GM12892 (cell line): ENCODE results near the gene SLC27A1.
"Not testable (repeated sequence)": the region's sequence is repeated elsewhere in the genome, so short reads cannot be mapped to it uniquely, and the experiment has no call there.

Experiments
- DNase-seq: peaks from one replicate; pipeline ENCODE4 v3.0.0; 2011; ENCODE audit not compliant: insufficient read length
- FAIRE-seq: peaks from 2 replicates; lab custom pipeline; 2011; peaks lifted over from hg19 to GRCh38; lab: Jason Lieb, UNC
- POLR2A ChIP-seq: IDR thresholded peaks from 2 replicates; pipeline ENCODE4 v1.6.1; 2011; ENCODE audit warnings: low read depth, low read length, control low read depth
- POLR2AphosphoS5 ChIP-seq: IDR thresholded peaks from 2 replicates; pipeline ENCODE4 v1.6.1; 2011; ENCODE audit warnings: low read depth, low read length, control low read depth
- TAF1 ChIP-seq: IDR thresholded peaks from 2 replicates; pipeline ENCODE4 v1.6.1; 2011; ENCODE audit warnings: low read depth, mild to moderate bottlenecking, control low read depth, low read length, borderline replicate concordance

Gene SLC27A1

DNA sequence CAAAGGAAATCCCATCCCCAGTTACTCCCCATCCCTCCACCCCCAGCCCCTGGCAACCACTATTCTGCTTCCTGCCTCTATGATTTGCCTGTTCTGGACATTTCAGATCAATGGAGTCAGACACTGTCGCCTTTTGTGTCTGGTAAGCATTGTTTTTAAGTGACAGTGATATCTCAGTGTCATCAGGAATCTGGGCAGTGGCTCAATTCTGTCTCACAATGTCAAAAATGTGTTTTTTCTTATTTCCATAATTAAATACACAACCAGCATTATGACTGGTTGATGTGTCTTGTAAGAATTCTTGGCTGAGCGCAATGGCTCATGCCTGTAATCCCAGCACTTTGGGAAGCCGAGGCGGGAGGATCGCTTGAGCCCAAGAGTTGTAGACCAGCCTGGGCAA is 21.0 kb downstream of the SLC27A1 start:
- FAIRE-seq (no peak), DNase-seq (no peak)
- TF ChIP-seq POLR2AphosphoS5 (no peak), POLR2A (no peak), TAF1 (no peak)

DNA sequence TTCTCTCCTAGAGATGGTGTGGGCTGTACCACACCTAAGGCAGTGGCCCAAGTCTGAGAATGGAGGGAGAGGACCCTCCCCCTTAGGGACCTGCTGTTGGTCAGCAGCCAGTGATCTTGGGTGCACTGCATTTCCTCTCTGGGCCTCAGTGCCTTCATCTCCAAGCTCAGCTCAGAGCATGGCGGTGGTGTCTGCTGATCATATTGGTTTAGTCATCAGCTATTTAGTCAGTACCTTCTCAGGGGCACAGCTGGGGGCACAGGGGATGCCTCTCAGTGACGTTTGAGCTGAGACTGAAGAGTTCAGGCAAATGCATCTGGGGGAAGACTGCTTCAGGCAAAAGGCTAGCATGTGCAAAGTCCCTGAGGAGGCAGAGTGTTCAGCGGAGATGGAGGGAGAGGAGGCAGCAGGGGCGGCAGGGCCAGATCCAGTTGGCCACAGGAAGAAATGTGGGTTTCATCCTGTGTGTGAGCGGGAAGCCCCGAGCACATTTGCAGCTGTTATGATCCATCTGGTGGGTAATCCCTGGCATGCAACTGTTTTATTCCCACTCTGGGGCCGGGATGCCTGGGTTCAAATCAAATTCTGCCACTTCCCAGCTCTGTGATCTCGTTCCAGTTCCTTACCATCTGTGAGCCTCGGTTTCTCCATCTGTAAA is 25.4 kb downstream of the SLC27A1 start:
- DNase-seq, result no peak
- FAIRE-seq, result no peak
- TF ChIP-seq TAF1 (no peak), POLR2A (no peak), POLR2AphosphoS5 (no peak)

DNA sequence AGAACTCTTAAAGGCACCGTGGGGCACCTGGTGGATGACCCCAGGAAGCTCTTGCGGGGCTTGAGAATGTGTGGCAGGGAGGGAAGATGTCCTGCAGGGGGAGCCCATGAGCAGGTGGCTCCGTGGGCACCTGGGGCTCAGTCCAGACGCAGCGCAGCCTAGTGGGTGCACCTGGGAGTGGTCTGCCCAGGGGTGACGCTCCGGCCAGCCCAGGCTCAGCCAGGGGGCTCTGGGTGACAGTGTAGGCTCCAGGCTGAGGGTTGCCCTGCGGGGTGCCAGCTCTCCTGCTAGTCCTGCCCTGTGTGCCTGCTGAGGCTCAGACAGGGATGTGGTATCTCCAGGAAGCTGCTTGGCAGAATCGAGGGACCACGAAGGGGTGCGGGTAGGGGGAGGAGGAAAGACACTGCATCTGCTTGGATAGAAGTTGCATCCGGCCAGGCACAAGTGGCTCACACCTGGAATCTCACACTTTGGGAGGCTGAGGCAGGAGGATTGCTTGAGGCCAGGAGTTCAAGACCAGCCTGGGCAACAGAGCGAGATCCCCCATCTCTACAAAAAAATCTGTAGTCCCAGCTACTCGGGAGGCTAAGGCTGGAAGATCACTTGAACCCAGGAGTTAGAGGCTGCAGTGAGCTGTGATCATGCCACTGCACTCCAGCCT is 26.1 kb downstream of the SLC27A1 start:
- TF ChIP-seq POLR2AphosphoS5, result no peak
- TF ChIP-seq TAF1, result no peak
- TF ChIP-seq POLR2A, result no peak
- FAIRE-seq (peak; percentile 98), DNase-seq (peak; percentile 90)

DNA sequence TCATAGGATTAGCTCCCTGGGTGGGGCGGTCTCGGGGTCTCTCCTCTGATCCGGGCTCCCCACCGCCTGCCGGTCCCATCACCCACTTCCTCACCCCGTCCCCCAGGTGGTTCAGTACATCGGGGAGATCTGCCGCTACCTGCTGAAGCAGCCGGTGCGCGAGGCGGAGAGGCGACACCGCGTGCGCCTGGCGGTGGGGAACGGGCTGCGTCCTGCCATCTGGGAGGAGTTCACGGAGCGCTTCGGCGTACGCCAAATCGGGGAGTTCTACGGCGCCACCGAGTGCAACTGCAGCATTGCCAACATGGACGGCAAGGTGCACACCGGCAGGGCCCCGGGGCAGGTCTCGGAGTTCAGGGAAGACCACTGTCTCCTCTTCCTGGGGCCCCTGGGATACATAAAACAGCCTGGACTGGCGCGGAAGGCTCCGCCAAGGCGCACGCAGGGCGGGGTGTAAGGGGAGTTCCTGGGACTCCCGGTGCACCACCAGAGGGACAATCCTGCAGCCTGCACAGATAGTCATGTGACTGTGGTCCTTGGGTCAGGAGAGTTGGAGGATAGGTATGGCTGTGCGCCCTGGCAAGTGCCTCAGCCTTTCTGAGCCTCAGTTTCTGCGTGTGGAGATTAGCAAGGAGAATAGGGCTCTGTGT is 26.9 kb downstream of the SLC27A1 start:
- TF ChIP-seq TAF1 (no peak), POLR2AphosphoS5 (no peak), POLR2A (no peak)
- DNase-seq (no peak), FAIRE-seq (no peak)

DNA sequence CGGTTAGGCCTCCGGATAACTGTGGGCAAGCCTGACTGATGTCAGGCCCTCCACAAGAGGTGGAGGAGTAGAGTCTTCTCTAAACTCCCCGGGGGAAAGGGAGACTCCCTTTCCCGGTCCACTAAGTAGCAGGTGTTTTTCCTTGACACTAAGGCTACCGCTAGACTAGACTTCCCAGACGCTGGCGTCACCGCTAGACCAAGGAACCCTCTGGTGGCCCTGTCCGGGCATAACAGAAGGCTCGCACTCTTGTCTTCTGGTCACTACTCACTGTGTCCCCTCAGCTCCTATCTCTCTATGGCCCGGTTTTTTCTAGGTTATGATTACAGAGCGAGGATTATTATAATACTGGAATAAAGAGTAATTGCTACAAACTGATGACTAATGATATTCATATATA is 28.7 kb downstream of the SLC27A1 start:
- DNase-seq, FAIRE-seq: not testable (repeated sequence)

DNA sequence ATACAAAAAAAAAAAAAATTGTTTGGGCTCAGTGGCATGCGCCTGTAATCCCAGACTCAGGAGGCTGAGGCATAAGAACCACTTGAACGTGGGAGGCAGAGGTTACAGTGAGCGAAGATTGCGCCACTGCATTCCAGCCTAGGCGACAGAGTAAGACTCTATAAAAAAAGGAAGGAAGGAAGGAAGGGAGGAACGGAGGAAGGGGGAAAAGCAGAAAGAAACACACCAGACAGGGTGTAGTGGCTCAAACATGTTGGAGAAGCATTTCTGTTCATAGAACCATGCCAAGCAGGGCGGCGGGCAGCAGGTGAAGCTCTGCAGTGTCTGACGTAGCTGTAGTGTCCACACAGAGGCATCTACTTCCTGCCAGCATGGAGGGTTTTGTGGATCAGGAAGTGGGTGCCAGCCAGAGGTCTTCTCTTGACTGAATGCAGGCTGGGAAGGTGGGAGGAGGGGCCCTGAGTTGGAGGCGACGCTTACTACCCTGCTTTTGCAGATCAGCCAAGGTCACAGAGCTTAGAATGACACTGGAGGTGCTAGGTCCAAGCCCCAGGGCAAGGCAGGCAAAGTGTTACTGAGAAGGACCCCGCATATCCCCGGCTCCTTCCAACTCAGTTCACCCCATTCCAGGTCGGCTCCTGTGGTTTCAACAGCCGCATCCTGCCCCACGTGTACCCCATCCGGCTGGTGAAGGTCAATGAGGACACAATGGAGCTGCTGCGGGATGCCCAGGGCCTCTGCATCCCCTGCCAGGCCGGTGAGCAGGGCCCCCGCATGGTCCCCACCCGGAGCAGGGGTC is 29.5 kb downstream of the SLC27A1 start:
- DNase-seq, result no peak
- no peak for TF ChIP-seq POLR2A
- TF ChIP-seq TAF1, result no peak
- TF ChIP-seq POLR2AphosphoS5, result no peak
- FAIRE-seq, result no peak

DNA sequence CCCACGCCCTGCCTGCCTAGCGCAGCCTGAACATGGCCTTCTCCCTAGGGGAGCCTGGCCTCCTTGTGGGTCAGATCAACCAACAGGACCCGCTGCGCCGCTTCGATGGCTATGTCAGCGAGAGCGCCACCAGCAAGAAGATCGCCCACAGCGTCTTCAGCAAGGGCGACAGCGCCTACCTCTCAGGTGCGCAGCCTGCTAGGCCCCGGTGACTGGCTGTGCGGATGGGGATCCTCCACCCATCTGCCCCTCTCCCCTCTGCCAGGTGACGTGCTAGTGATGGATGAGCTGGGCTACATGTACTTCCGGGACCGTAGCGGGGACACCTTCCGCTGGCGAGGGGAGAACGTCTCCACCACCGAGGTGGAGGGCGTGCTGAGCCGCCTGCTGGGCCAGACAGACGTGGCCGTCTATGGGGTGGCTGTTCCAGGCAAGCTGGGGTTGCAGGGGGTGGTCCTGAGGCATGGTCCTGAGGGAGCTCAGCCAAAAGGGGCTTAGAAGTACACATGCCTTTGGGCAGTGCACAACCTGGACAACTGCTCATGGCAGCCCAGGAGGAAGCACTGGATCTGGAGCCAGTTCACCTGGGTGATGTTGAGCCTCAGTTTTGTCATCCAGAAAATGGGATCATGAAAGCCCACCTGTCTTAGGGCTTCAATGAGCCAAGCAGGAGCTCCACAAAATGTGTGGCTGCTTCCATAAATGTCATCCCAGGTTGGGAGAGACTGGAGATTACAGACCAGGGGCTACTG is 30.3 kb downstream of the SLC27A1 start:
- TF ChIP-seq TAF1, result no peak
- no peak for TF ChIP-seq POLR2A
- FAIRE-seq, result no peak
- DNase-seq, result no peak

DNA sequence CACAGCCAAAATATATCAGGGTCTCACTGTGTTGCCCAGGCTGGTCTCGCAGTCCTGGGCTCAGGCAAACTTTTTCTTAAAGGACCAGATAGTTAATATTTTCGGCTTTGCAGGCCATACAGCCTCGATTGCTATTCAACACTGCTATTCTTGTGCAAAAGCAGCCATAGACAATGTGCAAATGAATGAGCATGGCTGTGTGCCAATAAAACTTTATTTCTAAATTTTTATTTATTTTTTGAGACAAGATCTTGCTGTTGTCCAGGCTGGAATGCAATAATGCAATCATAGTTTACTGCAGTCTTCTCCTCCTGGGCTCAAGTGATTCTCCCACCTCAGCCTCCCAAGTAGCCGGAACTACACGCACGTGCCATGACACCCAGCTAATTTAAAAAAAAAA is 32.9 kb downstream of the SLC27A1 start:
- no peak for DNase-seq
- no peak for FAIRE-seq
- TF ChIP-seq TAF1, result no peak
- no peak for TF ChIP-seq POLR2A
- no peak for TF ChIP-seq POLR2AphosphoS5

DNA sequence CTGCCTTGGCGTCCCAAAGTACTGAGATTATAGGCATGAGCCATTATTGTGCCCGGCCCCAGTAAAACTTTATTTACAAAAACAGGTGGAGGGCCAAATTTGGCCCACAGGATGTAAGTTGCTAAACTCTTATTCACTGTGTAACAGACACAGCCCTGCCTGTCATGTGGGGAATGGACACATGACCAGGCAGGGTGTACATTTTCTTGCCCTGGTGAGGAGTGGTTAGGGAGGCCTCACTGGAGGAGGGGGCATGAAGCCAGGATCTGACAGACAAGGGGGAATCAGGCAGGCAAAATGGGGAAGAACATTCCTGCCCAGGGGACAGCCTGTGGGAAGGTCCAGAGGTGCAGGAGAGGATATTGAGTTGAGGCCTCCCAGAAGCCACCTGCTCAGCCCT is 33.7 kb downstream of the SLC27A1 start:
- FAIRE-seq (no peak), DNase-seq (no peak)
- TF ChIP-seq POLR2AphosphoS5 (no peak), POLR2A (no peak), TAF1 (no peak)

DNA sequence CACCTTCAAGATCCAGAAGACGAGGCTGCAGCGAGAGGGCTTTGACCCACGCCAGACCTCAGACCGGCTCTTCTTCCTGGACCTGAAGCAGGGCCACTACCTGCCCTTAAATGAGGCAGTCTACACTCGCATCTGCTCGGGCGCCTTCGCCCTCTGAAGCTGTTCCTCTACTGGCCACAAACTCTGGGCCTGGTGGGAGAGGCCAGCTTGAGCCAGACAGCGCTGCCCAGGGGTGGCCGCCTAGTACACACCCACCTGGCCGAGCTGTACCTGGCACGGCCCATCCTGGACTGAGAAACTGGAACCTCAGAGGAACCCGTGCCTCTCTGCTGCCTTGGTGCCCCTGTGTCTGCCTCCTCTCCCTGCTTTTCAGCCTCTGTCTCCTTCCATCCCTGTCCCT is 34.1 kb downstream of the SLC27A1 start:
- FAIRE-seq (no peak), DNase-seq (no peak)
- TF ChIP-seq POLR2A (no peak), POLR2AphosphoS5 (no peak), TAF1 (no peak)

DNA sequence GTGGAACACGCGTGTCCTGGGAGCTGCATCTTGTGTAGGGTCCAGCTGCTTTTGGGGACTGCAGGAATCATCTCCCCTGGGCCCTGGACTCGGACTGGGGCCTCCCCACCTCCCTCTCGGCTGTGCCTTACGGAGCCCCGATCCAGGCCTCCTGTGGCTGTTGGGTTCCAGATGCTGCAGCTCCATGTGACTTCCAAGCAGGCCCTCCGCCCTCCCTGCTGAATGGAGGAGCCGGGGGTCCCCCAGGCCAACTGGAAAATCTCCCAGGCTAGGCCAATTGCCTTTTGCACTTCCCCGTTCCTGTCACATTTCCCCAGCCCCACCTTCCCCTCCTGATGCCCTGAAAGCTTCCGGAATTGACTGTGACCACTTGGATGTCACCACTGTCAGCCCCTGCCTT is 34.9 kb downstream of the SLC27A1 start:
- DNase-seq, result no peak
- TF ChIP-seq POLR2A (no peak), TAF1 (no peak), POLR2AphosphoS5 (no peak)
- no peak for FAIRE-seq
